ENCODE results near the gene DISP1. TPM values are rescaled to one million over a fixed set of nuclear protein-coding genes. Genes with fewer than 3 reads are reported as not detected.

Gene DISP1
- total RNA-seq, 1 donor from 2014 or later = 5.9 TPM

DNA sequence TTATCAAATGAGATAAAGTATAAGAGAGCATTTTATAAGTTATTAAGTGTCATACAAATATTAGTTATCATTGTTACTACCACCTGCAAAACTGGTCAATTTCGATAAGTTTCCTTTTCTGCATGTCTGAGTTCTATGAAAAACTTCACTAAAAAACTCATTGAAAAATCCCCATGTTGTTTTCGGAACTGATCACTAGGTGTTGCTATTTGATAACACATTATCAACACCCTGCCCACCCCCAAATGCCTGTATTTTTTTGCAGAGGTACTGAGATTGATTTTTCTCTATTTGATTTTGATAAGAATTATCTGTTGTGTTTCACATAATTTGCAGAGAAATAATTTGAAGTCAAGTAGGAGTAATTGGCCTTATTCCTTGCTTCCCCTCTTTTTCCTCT is 22.1 kb upstream of the DISP1 start:
- no peaks in the 10 kb centered on the region for H3K36me3 Mint-ChIP-seq (ENCODE audit: low read depth)

GRCh38 chr1:222794656-222795474 is 20.0 kb upstream of the DISP1 start:
- no peak for DNase-seq (ENCODE audit: low spot score)
- H3K4me1 Mint-ChIP-seq (ENCODE audit: low read depth) = peaks cover 6% of the 10 kb centered on the region
- H3K36me3 Mint-ChIP-seq (ENCODE audit: low read depth) = no peaks in the 10 kb centered on the region
- no peaks in the 10 kb centered on the region for H3K9me3 Mint-ChIP-seq (ENCODE audit: low read depth)
- no peaks in the 10 kb centered on the region for H3K27me3 Mint-ChIP-seq (ENCODE audit: low read depth)
- no peak overlapping the region for H3K27ac Mint-ChIP-seq (ENCODE audit: unreplicated experiment)
- no peak overlapping the region for H3K4me3 Mint-ChIP-seq (ENCODE audit: unreplicated experiment)
- TF ChIP-seq, protein P1, sequence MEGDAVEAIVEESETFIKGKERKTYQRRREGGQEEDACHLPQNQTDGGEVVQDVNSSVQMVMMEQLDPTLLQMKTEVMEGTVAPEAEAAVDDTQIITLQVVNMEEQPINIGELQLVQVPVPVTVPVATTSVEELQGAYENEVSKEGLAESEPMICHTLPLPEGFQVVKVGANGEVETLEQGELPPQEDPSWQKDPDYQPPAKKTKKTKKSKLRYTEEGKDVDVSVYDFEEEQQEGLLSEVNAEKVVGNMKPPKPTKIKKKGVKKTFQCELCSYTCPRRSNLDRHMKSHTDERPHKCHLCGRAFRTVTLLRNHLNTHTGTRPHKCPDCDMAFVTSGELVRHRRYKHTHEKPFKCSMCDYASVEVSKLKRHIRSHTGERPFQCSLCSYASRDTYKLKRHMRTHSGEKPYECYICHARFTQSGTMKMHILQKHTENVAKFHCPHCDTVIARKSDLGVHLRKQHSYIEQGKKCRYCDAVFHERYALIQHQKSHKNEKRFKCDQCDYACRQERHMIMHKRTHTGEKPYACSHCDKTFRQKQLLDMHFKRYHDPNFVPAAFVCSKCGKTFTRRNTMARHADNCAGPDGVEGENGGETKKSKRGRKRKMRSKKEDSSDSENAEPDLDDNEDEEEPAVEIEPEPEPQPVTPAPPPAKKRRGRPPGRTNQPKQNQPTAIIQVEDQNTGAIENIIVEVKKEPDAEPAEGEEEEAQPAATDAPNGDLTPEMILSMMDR (IDR thresholded peaks at IDR 0.05) = peak; percentile 47

More for the DNA sequence above, 22.1 kb upstream of the DISP1 start:
- H3K4me3 Mint-ChIP-seq (ENCODE audit: unreplicated experiment) = no peak overlapping the region
- H3K9me3 Mint-ChIP-seq (ENCODE audit: low read depth) = no peaks in the 10 kb centered on the region
- TF ChIP-seq, protein P1 (IDR thresholded peaks at IDR 0.05) = peak; percentile 91
- H3K27ac Mint-ChIP-seq (ENCODE audit: unreplicated experiment) = no peak overlapping the region
- no peaks in the 10 kb centered on the region for H3K27me3 Mint-ChIP-seq (ENCODE audit: low read depth)
- no peak for DNase-seq (ENCODE audit: low spot score)
- no peaks in the 10 kb centered on the region for H3K4me1 Mint-ChIP-seq (ENCODE audit: low read depth)

GRCh38 chr1:222798116-222798515 is 16.7 kb upstream of the DISP1 start:
- TF ChIP-seq, protein P1 (IDR thresholded peaks at IDR 0.05) = no peak
- Mint-ChIP-seq H3K4me3 (ENCODE audit: unreplicated experiment) (no peak overlapping the region), H3K27me3 (ENCODE audit: low read depth) (no peaks in the 10 kb centered on the region), H3K9me3 (ENCODE audit: low read depth) (no peaks in the 10 kb centered on the region), H3K36me3 (ENCODE audit: low read depth) (no peaks in the 10 kb centered on the region), H3K4me1 (ENCODE audit: low read depth) (peaks cover 14% of the 10 kb centered on the region), H3K27ac (ENCODE audit: unreplicated experiment) (no peak overlapping the region)
- no peak for DNase-seq (ENCODE audit: low spot score)

DNA sequence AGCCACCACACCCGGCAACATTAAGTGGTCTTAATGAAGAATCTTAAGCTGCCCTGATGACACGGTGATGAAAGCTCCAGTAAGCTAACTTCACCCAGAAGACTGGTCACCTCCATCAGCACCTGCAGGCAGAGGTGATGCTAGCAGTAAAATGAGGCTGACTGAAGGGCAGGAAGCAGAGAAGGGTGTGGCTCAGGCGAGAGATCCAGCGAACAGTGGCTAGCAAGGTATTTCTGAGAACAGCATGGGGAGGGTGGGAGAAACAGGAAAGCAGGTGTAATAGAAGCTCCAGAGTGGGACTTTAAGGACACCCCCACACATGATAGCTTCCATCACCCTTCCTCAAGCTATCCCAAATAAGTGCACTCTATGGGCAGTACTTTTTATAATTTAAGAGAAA is 15.9 kb upstream of the DISP1 start:
- H3K4me1 Mint-ChIP-seq (ENCODE audit: low read depth) = peaks cover 17% of the 10 kb centered on the region
- no peaks in the 10 kb centered on the region for H3K9me3 Mint-ChIP-seq (ENCODE audit: low read depth)
- no peak for DNase-seq (ENCODE audit: low spot score)
- H3K36me3 Mint-ChIP-seq (ENCODE audit: low read depth) = no peaks in the 10 kb centered on the region
- no peak overlapping the region for H3K27ac Mint-ChIP-seq (ENCODE audit: unreplicated experiment)
- no peaks in the 10 kb centered on the region for H3K27me3 Mint-ChIP-seq (ENCODE audit: low read depth)
- TF ChIP-seq, protein P1 (IDR thresholded peaks at IDR 0.05) = no peak
- no peak overlapping the region for H3K4me3 Mint-ChIP-seq (ENCODE audit: unreplicated experiment)

DNA sequence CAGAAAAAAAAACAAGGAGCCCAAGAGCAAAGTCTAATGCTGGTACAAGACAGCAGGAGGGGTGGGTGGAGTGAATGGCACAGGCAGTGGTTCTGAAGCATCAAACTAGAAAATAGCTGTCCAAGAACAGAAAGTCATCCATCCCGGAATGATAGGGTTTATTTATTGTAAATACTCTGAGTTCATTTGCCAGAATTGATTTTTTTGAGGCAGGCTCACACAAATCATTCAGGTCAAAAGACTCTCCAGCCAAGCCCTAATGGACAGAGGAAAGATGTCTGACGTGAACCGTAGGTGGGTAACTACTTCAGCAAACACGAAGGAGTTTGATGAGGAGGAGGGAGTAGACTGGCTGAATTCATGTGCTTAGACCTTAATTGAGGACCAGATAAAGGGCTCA is 13.8 kb upstream of the DISP1 start:
- peaks cover 24% of the 10 kb centered on the region for H3K4me1 Mint-ChIP-seq (ENCODE audit: low read depth)
- DNase-seq (ENCODE audit: low spot score) = no peak
- H3K36me3 Mint-ChIP-seq (ENCODE audit: low read depth) = no peaks in the 10 kb centered on the region
- H3K27me3 Mint-ChIP-seq (ENCODE audit: low read depth) = no peaks in the 10 kb centered on the region
- H3K4me3 Mint-ChIP-seq (ENCODE audit: unreplicated experiment) = no peak overlapping the region
- H3K9me3 Mint-ChIP-seq (ENCODE audit: low read depth) = no peaks in the 10 kb centered on the region
- no peak overlapping the region for H3K27ac Mint-ChIP-seq (ENCODE audit: unreplicated experiment)
- TF ChIP-seq, protein P1 (IDR thresholded peaks at IDR 0.05) = no peak

Measured in chondrocyte (in vitro differentiated cells).